PFSK-1 (cell line): ENCODE results near the gene STK32B.

ENCODE experiments used
- REST ChIP-seq, 2 experiments: IDR thresholded peaks; 2 replicates each; pipeline versions ENCODE4 v1.6.1 to v1.8.0; 2011 to 2012; ENCODE audit warnings: low read depth in 2 of 2, low read length in 2 of 2, control low read depth in 1 of 2, inconsistent platforms in 1 of 2, mild to moderate bottlenecking in 1 of 2, moderate library complexity in 1 of 2; ENCODE audit not compliant: insufficient read depth in 1 of 2
- SIN3A ChIP-seq: IDR thresholded peaks from 2 replicates; pipeline ENCODE4 v1.6.1; 2012; ENCODE audit warnings: mild to moderate bottlenecking, low read length, moderate library complexity, borderline replicate concordance; ENCODE audit not compliant: insufficient read depth

DNA sequence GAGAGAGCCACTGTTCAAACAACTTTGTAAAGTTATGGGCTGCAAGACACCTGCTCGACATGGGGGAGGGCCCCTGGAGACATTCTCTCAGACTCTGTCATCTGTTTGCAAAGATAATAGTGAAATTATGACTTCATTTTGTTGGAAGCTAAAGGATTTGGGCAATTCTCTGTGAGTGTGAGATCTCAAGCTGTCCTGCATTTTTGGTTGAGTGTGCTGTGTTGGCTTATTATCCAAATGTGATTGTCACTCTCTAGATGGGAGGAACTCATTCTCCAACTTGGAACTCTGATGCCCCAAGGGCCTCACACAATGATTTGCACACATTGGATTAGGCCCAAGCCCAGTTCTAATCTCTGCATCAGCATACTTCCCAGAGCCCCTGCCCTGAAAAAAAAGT is 63.7 kb downstream of the STK32B start:
- TF ChIP-seq REST (IDR thresholded peaks at IDR 0.05; ENCODE audit: insufficient read depth in 1 of 2, low read depth in 2 of 2, low read length in 2 of 2) (no peak), SIN3A (no peak)
